GM23338 (cell line): Measurements from ENCODE around the gene ZNF609. TPM values are rescaled to one million over a fixed set of nuclear protein-coding genes. Genes with fewer than 3 reads are reported as not detected.

ENCODE experiments used
- ATAC-seq: fragments of 200-7000 bp; cut with Tn5 transposase; 3 replicates; pipeline ENCODE4 v1.9.1; 2020
- DNase-seq: peaks from one replicate; pipeline ENCODE4 v3.0.0-alpha.2; 2015; ENCODE audit warnings: low spot score
- H2AFZ ChIP-seq: fragments of 200-600 bp; sonication (generic); 2 replicates; pipeline ENCODE4 v1.8.0; 2016; ENCODE audit warnings: antibody characterized with exemption, mild to moderate bottlenecking, moderate library complexity
- H3F3A ChIP-seq: fragments of 200-600 bp; sonication (generic); replicated peaks from 2 replicates; pipeline ENCODE4 v1.8.0; 2017; ENCODE audit warnings: antibody characterized with exemption, mixed run types, low read depth
- H3K27ac ChIP-seq: fragments of 200-600 bp; sonication (generic); 2 replicates; pipeline ENCODE4 v1.6.1; 2016; ENCODE audit warnings: low read depth
- H3K27me3 ChIP-seq: fragments of 200-600 bp; sonication (generic); 2 replicates; pipeline ENCODE4 v1.8.0; 2016; ENCODE audit warnings: mild to moderate bottlenecking, mixed run types, moderate library complexity; ENCODE audit not compliant: insufficient read depth
- H3K36me3 ChIP-seq: fragments of 200-600 bp; sonication (generic); 2 replicates; pipeline ENCODE4 v1.8.0; 2016; ENCODE audit warnings: mild to moderate bottlenecking; ENCODE audit not compliant: insufficient read depth
- H3K4me1 ChIP-seq: fragments of 200-600 bp; sonication (generic); 2 replicates; pipeline ENCODE4 v1.8.0; 2016; ENCODE audit warnings: mild to moderate bottlenecking, moderate library complexity; ENCODE audit not compliant: insufficient read depth
- H3K4me2 ChIP-seq: fragments of 200-600 bp; sonication (generic); 2 replicates; pipeline ENCODE4 v1.7.1; 2017; ENCODE audit warnings: mixed run types
- H3K4me3 ChIP-seq: fragments of 200-600 bp; sonication (generic); 2 replicates; pipeline ENCODE4 v1.6.1; 2016; ENCODE audit warnings: mixed run types
- H3K79me2 ChIP-seq: fragments of 200-600 bp; sonication (generic); replicated peaks from 2 replicates; pipeline ENCODE4 v1.8.0; 2017; ENCODE audit warnings: mild to moderate bottlenecking; ENCODE audit not compliant: insufficient read depth
- H3K9me2 ChIP-seq: fragments of 200-600 bp; sonication (generic); 2 replicates; pipeline ENCODE4 v1.8.0; 2017; ENCODE audit not compliant: insufficient read depth
- H4K20me1 ChIP-seq: fragments of 200-600 bp; sonication (generic); replicated peaks from 2 replicates; pipeline ENCODE4 v1.8.0; 2017; ENCODE audit warnings: mild to moderate bottlenecking; ENCODE audit not compliant: insufficient read depth
- H3K27ac Mint-ChIP-seq: 2 replicates; pipeline ENCODE4 v1.8.0; 2020; ENCODE audit warnings: inconsistent platforms, mild to moderate bottlenecking, moderate library complexity, mixed read lengths
- H3K27me3 Mint-ChIP-seq: 3 replicates; pipeline ENCODE4 v1.8.0; 2022; ENCODE audit warnings: low read depth, mild to moderate bottlenecking, moderate library complexity, mixed read lengths, inconsistent platforms; ENCODE audit not compliant: insufficient read depth, poor library complexity
- H3K36me3 Mint-ChIP-seq: 3 replicates; pipeline ENCODE4 v1.8.0; 2021; ENCODE audit warnings: low read depth, mild to moderate bottlenecking, inconsistent platforms, moderate library complexity, mixed read lengths
- H3K4me1 Mint-ChIP-seq: 3 replicates; pipeline ENCODE4 v1.8.0; 2020; ENCODE audit warnings: mild to moderate bottlenecking, inconsistent platforms, mixed read lengths
- H3K4me3 Mint-ChIP-seq: 3 replicates; pipeline ENCODE4 v1.8.0; 2021; ENCODE audit warnings: moderate library complexity, mild to moderate bottlenecking, inconsistent platforms, mixed read lengths
- H3K9me3 Mint-ChIP-seq: 3 replicates; pipeline ENCODE4 v1.8.0; 2020; ENCODE audit warnings: moderate library complexity, mild to moderate bottlenecking, inconsistent platforms, mixed read lengths
- CREB1 ChIP-seq: fragments of 250-450 bp; sonication (Bioruptor Pico); IDR thresholded peaks from 2 replicates; pipeline ENCODE4 v1.5.0; 2020; ENCODE audit warnings: low read depth, mild to moderate bottlenecking, moderate library complexity
- CTCF ChIP-seq, 2 experiments: fragments of 200-600 bp in 1 of 2; sonication (generic) in 1 of 2; conservative IDR thresholded peaks; 2 replicates each; pipeline versions ENCODE4 v1.5.1 to v1.6.1; 2016 to 2017; ENCODE audit warnings: antibody characterized with exemption in 2 of 2, low read depth in 2 of 2, mild to moderate bottlenecking in 2 of 2, moderate library complexity in 1 of 2
- EZH2 ChIP-seq: fragments of 200-600 bp; sonication (generic); IDR thresholded peaks from one replicate; pipeline ENCODE4 v1.8.0; 2017; ENCODE audit warnings: antibody characterized with exemption, mild to moderate bottlenecking, low read depth; ENCODE audit not compliant: unreplicated experiment
- EZH2phosphoT487 ChIP-seq: fragments of 200-600 bp; sonication (generic); IDR thresholded peaks from one replicate; pipeline ENCODE4 v1.8.1; 2018; ENCODE audit warnings: antibody characterized with exemption; ENCODE audit not compliant: unreplicated experiment
- JUNB ChIP-seq: IDR thresholded peaks from one replicate; pipeline ENCODE4 v1.6.1; 2016; ENCODE audit warnings: antibody characterized with exemption; ENCODE audit not compliant: unreplicated experiment
- NANOG ChIP-seq: IDR thresholded peaks from 2 replicates; pipeline ENCODE4 v1.6.1; 2016; ENCODE audit warnings: antibody characterized with exemption, borderline replicate concordance
- POLR2AphosphoS5 ChIP-seq: IDR thresholded peaks from 2 replicates; pipeline ENCODE4 v1.6.1; 2016; ENCODE audit warnings: antibody characterized with exemption, low read depth
- STAT1 ChIP-seq: IDR thresholded peaks from one replicate; pipeline ENCODE4 v1.6.1; 2016; ENCODE audit warnings: antibody characterized with exemption; ENCODE audit not compliant: unreplicated experiment
- ZNF114 ChIP-seq: fragments of 250-450 bp; sonication (Bioruptor Pico); IDR thresholded peaks from 2 replicates; pipeline ENCODE4 v1.5.0; 2020; ENCODE audit warnings: mild to moderate bottlenecking, moderate library complexity
- ZNF331 ChIP-seq: fragments of 250-450 bp; sonication (Bioruptor Pico); IDR thresholded peaks from 2 replicates; pipeline ENCODE4 v1.5.0; 2020; ENCODE audit warnings: low read depth, mild to moderate bottlenecking, moderate library complexity
- polyA plus RNA-seq: library from polyadenylated mRNA; unstranded; fragments of >200 nt; fragmentation: Nextera tagmentation; extraction: Ambion mirVana; gene quantifications from 2 replicates; pipeline ENCODE4 v1.2.1, GENCODE V29; 2016
- total RNA-seq: library from RNA; depleted of rRNA; stranded (reverse); fragments of >200 nt; shearing (Covaris generic); gene quantifications from 2 replicates; pipeline ENCODE4 v1.2.3, GENCODE V29; 2014
- TF ChIP-seq, protein P1 (sequence below): fragments of 250-450 bp; sonication (Bioruptor Pico); IDR thresholded peaks from 2 replicates; pipeline ENCODE4 v1.5.0; 2020; ENCODE audit warnings: mild to moderate bottlenecking, moderate library complexity
- TF ChIP-seq, protein P2 (sequence below): IDR thresholded peaks from 2 replicates; pipeline ENCODE4 v1.6.1; 2016; ENCODE audit warnings: antibody characterized with exemption
- TF ChIP-seq, protein P3 (sequence below): IDR thresholded peaks from one replicate; pipeline ENCODE4 v1.6.1; 2018; ENCODE audit warnings: antibody characterized with exemption; ENCODE audit not compliant: unreplicated experiment

ZNF609 gene
- total and polyA plus RNA-seq, 2 experiments from 2014 or later = 26.4 to 40.2 TPM

GRCh38 chr15:64548235-64548634 is 87.9 kb downstream of the ZNF609 start:
- H3K4me2 ChIP-seq = no peak overlapping the region
- no peaks in the 10 kb centered on the region for H3K36me3 ChIP-seq
- H3K9me2 ChIP-seq = no peaks in the 10 kb centered on the region
- no peak for TF ChIP-seq ZNF331 (CRISPR knock-in tag)
- no peak for TF ChIP-seq EZH2
- no peak for TF ChIP-seq CREB1 (CRISPR knock-in tag)
- TF ChIP-seq STAT1 = no peak
- TF ChIP-seq, protein P1, sequence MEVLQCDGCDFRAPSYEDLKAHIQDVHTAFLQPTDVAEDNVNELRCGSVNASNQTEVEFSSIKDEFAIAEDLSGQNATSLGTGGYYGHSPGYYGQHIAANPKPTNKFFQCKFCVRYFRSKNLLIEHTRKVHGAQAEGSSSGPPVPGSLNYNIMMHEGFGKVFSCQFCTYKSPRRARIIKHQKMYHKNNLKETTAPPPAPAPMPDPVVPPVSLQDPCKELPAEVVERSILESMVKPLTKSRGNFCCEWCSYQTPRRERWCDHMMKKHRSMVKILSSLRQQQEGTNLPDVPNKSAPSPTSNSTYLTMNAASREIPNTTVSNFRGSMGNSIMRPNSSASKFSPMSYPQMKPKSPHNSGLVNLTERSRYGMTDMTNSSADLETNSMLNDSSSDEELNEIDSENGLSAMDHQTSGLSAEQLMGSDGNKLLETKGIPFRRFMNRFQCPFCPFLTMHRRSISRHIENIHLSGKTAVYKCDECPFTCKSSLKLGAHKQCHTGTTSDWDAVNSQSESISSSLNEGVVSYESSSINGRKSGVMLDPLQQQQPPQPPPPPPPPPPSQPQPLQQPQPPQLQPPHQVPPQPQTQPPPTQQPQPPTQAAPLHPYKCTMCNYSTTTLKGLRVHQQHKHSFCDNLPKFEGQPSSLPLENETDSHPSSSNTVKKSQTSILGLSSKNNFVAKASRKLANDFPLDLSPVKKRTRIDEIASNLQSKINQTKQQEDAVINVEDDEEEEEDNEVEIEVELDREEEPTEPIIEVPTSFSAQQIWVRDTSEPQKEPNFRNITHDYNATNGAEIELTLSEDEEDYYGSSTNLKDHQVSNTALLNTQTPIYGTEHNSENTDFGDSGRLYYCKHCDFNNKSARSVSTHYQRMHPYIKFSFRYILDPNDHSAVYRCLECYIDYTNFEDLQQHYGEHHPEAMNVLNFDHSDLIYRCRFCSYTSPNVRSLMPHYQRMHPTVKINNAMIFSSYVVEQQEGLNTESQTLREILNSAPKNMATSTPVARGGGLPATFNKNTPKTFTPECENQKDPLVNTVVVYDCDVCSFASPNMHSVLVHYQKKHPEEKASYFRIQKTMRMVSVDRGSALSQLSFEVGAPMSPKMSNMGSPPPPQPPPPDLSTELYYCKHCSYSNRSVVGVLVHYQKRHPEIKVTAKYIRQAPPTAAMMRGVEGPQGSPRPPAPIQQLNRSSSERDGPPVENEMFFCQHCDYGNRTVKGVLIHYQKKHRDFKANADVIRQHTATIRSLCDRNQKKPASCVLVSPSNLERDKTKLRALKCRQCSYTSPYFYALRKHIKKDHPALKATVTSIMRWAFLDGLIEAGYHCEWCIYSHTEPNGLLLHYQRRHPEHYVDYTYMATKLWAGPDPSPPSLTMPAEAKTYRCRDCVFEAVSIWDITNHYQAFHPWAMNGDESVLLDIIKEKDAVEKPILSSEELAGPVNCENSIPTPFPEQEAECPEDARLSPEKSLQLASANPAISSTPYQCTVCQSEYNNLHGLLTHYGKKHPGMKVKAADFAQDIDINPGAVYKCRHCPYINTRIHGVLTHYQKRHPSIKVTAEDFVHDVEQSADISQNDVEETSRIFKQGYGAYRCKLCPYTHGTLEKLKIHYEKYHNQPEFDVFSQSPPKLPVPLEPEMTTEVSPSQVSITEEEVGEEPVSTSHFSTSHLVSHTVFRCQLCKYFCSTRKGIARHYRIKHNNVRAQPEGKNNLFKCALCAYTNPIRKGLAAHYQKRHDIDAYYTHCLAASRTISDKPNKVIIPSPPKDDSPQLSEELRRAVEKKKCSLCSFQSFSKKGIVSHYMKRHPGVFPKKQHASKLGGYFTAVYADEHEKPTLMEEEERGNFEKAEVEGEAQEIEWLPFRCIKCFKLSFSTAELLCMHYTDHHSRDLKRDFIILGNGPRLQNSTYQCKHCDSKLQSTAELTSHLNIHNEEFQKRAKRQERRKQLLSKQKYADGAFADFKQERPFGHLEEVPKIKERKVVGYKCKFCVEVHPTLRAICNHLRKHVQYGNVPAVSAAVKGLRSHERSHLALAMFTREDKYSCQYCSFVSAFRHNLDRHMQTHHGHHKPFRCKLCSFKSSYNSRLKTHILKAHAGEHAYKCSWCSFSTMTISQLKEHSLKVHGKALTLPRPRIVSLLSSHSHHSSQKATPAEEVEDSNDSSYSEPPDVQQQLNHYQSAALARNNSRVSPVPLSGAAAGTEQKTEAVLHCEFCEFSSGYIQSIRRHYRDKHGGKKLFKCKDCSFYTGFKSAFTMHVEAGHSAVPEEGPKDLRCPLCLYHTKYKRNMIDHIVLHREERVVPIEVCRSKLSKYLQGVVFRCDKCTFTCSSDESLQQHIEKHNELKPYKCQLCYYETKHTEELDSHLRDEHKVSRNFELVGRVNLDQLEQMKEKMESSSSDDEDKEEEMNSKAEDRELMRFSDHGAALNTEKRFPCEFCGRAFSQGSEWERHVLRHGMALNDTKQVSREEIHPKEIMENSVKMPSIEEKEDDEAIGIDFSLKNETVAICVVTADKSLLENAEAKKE = no peak
- TF ChIP-seq, protein P2, sequence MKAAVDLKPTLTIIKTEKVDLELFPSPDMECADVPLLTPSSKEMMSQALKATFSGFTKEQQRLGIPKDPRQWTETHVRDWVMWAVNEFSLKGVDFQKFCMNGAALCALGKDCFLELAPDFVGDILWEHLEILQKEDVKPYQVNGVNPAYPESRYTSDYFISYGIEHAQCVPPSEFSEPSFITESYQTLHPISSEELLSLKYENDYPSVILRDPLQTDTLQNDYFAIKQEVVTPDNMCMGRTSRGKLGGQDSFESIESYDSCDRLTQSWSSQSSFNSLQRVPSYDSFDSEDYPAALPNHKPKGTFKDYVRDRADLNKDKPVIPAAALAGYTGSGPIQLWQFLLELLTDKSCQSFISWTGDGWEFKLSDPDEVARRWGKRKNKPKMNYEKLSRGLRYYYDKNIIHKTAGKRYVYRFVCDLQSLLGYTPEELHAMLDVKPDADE = no peak
- TF ChIP-seq, protein P3, sequence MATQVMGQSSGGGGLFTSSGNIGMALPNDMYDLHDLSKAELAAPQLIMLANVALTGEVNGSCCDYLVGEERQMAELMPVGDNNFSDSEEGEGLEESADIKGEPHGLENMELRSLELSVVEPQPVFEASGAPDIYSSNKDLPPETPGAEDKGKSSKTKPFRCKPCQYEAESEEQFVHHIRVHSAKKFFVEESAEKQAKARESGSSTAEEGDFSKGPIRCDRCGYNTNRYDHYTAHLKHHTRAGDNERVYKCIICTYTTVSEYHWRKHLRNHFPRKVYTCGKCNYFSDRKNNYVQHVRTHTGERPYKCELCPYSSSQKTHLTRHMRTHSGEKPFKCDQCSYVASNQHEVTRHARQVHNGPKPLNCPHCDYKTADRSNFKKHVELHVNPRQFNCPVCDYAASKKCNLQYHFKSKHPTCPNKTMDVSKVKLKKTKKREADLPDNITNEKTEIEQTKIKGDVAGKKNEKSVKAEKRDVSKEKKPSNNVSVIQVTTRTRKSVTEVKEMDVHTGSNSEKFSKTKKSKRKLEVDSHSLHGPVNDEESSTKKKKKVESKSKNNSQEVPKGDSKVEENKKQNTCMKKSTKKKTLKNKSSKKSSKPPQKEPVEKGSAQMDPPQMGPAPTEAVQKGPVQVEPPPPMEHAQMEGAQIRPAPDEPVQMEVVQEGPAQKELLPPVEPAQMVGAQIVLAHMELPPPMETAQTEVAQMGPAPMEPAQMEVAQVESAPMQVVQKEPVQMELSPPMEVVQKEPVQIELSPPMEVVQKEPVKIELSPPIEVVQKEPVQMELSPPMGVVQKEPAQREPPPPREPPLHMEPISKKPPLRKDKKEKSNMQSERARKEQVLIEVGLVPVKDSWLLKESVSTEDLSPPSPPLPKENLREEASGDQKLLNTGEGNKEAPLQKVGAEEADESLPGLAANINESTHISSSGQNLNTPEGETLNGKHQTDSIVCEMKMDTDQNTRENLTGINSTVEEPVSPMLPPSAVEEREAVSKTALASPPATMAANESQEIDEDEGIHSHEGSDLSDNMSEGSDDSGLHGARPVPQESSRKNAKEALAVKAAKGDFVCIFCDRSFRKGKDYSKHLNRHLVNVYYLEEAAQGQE = no peak
- TF ChIP-seq EZH2phosphoT487 = no peak
- no peak for TF ChIP-seq NANOG
- no peak for TF ChIP-seq CTCF (conservative IDR thresholded peaks at IDR 0.05; ENCODE audit: low read depth in 2 of 2)
- TF ChIP-seq ZNF114 (CRISPR knock-in tag) = no peak
- no peak for TF ChIP-seq POLR2AphosphoS5
- TF ChIP-seq JUNB = no peak
- DNase-seq (no peak), ATAC-seq (no peak)
- H3K4me1 ChIP-seq = no peaks in the 10 kb centered on the region
- no peak overlapping the region for H2AFZ ChIP-seq
- H3K4me3 ChIP-seq = no peak overlapping the region
- no peaks in the 10 kb centered on the region for H3K36me3 Mint-ChIP-seq
- no peaks in the 10 kb centered on the region; the same call in 1 of the 3 replicates for H3K4me1 Mint-ChIP-seq
- no peaks in the 10 kb centered on the region for H3K27me3 Mint-ChIP-seq
- no peak overlapping the region for H3K27ac Mint-ChIP-seq
- H4K20me1 ChIP-seq = peaks cover 75% of the 10 kb centered on the region
- no peaks in the 10 kb centered on the region for H3K27me3 ChIP-seq
- no peaks in the 10 kb centered on the region for H3F3A ChIP-seq
- H3K9me3 Mint-ChIP-seq = no peaks in the 10 kb centered on the region
- peaks cover 97% of the 10 kb centered on the region for H3K79me2 ChIP-seq
- H3K27ac ChIP-seq = no peak overlapping the region
- H3K4me3 Mint-ChIP-seq = no peak overlapping the region
